AG10803 (cell line): ENCODE measurements around the gene RYR2.

Source experiments
- DNase-seq: peaks from one replicate; pipeline ENCODE4 v3.0.0; 2010; ENCODE audit warnings: low read depth
- H3K4me3 ChIP-seq: 2 replicates; pipeline ENCODE4 v1.5.1; 2011; ENCODE audit warnings: mild to moderate bottlenecking, low read length, control low read depth
- TF ChIP-seq, protein P1 (sequence below): conservative IDR thresholded peaks from 2 replicates; pipeline ENCODE4 v1.5.1; 2011; ENCODE audit warnings: mild to moderate bottlenecking, low read length, control low read depth, inconsistent platforms

RYR2 gene

GRCh38 chr1:237282208-237282783 lies 240.3 kb downstream of the RYR2 start:
- H3K4me3 ChIP-seq = no peak overlapping the region
- DNase-seq = no peak
- TF ChIP-seq, protein P1, sequence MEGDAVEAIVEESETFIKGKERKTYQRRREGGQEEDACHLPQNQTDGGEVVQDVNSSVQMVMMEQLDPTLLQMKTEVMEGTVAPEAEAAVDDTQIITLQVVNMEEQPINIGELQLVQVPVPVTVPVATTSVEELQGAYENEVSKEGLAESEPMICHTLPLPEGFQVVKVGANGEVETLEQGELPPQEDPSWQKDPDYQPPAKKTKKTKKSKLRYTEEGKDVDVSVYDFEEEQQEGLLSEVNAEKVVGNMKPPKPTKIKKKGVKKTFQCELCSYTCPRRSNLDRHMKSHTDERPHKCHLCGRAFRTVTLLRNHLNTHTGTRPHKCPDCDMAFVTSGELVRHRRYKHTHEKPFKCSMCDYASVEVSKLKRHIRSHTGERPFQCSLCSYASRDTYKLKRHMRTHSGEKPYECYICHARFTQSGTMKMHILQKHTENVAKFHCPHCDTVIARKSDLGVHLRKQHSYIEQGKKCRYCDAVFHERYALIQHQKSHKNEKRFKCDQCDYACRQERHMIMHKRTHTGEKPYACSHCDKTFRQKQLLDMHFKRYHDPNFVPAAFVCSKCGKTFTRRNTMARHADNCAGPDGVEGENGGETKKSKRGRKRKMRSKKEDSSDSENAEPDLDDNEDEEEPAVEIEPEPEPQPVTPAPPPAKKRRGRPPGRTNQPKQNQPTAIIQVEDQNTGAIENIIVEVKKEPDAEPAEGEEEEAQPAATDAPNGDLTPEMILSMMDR = no peak

DNA sequence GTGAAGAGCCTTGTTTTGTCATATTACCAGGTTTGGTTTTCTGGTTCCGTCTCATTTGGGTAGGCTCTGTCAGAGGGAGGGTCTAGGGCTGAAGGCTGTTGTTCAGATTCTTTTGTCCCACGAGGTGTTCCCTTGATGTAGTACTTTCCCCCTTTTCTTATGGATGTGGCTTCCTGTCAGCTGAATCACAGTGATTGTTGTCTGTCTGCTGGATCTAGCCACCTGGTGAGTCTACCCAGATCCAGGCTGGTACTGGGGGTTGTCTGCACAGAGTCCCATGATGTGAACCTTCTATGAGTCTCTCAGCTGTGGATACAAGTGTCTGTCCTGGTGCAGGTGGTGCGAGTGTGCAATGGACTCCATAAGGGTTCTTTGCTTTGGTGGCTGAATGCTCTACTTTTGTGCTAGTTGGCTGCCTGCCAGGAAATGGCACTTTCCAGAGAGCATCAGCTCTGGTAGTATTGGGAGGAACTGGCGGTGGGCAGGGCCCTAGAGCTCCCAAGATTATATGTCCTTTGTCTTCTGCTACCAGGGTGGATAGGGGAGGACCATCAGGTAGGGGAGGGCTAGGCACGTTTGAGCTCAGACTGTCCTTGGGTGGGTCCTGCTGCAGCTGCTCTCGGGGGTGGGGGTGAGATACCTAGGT lies 246.0 kb downstream of the RYR2 start:
- H3K4me3 ChIP-seq = no peak overlapping the region
- DNase-seq = no peak

DNA sequence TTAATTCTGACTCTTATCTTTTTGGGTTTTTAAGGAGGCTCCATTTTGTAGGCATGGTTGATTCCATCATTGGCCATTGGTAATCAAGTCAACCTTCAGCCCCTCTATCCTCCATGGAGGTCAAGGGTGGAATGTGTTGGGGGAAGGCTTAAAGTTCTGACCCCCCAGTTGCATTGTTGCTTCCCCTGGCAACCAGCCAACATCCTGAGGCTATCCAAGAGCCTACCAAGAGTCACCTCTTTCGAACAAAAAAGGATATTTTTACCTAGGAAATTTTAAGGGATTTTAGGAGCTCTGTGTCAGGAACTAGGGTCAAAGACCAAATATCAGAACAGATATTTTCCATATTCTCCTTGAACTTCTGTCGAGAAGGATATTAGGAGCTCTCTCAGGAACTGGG lies 251.8 kb downstream of the RYR2 start:
- DNase-seq = no peak
- H3K4me3 ChIP-seq = no peak overlapping the region
- TF ChIP-seq, protein P1 = no peak

More for the DNA sequence above, 246.0 kb downstream of the RYR2 start:
- TF ChIP-seq, protein P1 = no peak

DNA sequence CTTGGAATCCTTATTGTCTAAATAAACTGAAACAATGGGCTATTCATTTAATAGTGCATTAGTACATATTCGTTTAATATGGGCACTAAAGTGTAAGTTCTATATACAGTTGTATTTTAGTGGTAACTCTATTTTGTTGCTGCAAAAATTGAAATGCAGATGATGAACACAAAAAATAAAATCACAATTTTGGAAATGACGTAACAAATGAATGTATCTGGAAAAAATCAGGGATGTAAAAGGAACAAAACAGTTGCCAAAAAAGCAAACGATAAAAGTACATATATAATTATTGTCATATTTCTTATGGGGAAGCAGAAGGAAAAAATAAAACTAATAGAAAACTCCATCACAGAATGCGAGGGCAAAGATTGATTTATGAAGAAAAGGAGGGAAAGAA lies 254.9 kb downstream of the RYR2 start:
- TF ChIP-seq, protein P1 = no peak
- no peak overlapping the region for H3K4me3 ChIP-seq
- DNase-seq = no peak

GRCh38 chr1:237300642-237301041 lies 258.7 kb downstream of the RYR2 start:
- TF ChIP-seq, protein P1 = no peak
- no peak for DNase-seq

DNA sequence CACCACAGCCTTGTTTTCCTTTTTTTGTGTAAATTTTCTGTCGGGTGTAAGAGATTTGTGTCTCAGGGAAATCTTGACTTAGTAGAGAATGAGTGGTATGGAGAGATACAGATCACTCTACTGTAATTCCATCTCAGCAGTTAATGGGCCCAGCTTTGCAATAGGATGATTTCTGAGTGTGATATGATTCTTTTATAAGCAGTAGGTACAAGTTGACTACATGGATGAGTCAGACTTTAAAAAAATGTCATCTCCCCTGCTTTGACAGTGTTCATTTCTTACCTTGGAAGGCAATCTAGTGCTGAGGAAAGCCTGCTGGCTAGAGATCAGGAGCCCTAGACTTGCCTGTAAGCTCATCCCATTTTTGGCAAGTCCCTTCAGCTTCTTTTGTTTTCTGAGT lies 261.9 kb downstream of the RYR2 start:
- no peak for DNase-seq
- TF ChIP-seq, protein P1 = no peak
- H3K4me3 ChIP-seq = no peak overlapping the region

More at GRCh38 chr1:237300642-237301041, 258.7 kb downstream of the RYR2 start:
- no peak overlapping the region for H3K4me3 ChIP-seq

- no peak overlapping the region for H3K4me3 ChIP-seq
- TF ChIP-seq, protein P1 = no peak
- DNase-seq = no peak
Measured at GRCh38 chr1:237306726-237307125, 264.7 kb downstream of the RYR2 start.
